ENCODE results near the gene RTN4RL2.

DNA sequence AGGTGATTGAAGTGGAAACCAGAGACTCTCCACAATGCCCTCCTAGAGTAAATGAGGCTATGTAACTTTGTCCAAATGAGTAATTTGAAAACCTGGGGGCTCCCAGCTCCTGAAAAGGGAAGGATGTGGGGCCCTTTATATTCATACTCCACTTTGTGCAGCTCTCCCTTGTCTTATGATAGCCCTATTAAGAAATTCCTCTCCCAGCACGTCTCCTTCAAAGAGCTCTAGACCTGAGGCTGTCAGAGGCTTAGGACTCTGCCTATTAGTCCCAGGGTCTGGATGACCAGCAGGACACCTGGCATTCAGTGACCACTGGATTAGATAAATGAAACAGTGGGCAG is 53.1 kb downstream of the RTN4RL2 start:
- TF ChIP-seq SMC3 (conservative IDR thresholded peaks at IDR 0.05; ENCODE audit: insufficient read depth, low read depth, low read length): no peak
- no peak for TF ChIP-seq RBM22 (IDR thresholded peaks at IDR 0.05; ENCODE audit: low read depth, low read length, poor library complexity, severe bottlenecking)
- TF ChIP-seq, protein P1, sequence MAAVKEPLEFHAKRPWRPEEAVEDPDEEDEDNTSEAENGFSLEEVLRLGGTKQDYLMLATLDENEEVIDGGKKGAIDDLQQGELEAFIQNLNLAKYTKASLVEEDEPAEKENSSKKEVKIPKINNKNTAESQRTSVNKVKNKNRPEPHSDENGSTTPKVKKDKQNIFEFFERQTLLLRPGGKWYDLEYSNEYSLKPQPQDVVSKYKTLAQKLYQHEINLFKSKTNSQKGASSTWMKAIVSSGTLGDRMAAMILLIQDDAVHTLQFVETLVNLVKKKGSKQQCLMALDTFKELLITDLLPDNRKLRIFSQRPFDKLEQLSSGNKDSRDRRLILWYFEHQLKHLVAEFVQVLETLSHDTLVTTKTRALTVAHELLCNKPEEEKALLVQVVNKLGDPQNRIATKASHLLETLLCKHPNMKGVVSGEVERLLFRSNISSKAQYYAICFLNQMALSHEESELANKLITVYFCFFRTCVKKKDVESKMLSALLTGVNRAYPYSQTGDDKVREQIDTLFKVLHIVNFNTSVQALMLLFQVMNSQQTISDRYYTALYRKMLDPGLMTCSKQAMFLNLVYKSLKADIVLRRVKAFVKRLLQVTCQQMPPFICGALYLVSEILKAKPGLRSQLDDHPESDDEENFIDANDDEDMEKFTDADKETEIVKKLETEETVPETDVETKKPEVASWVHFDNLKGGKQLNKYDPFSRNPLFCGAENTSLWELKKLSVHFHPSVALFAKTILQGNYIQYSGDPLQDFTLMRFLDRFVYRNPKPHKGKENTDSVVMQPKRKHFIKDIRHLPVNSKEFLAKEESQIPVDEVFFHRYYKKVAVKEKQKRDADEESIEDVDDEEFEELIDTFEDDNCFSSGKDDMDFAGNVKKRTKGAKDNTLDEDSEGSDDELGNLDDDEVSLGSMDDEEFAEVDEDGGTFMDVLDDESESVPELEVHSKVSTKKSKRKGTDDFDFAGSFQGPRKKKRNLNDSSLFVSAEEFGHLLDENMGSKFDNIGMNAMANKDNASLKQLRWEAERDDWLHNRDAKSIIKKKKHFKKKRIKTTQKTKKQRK (IDR thresholded peaks at IDR 0.05; ENCODE audit: borderline replicate concordance, low read depth, low read length): no peak
- TF ChIP-seq POLR2A (conservative IDR thresholded peaks at IDR 0.05): no peak
- TF ChIP-seq POLR2AphosphoS5 (IDR thresholded peaks at IDR 0.05; ENCODE audit: control insufficient read depth, insufficient read depth, low read depth, low read length): no peak
- no peak for TF ChIP-seq RB1 (IDR thresholded peaks at IDR 0.05; ENCODE audit: low read depth)
- TF ChIP-seq ZNF274 (IDR thresholded peaks at IDR 0.05; ENCODE audit: borderline replicate concordance, low read depth, low read length): no peak
